ENCODE data around the gene LRRN3.

The LRRN3 gene

DNA sequence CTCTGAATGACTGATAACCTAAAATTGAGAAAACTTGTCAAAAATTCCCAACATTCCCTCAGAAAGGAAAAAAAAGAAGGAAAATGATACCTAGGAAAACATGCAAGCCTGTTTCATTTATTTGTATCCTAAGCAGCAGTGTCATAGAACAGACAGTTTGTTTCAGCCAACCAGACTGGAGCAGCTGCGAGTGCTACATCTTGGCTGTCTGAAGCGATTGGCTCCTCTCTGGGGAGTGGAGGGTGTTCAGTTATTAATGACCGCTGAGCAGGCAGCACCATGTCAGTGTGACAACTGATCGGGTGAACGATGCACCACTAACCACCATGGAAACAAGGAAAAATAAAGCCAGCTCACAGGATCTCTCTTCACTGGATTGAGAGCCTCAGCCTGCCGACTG, at the start of gene LRRN3:
TSS of gene LRRN3 (plus strand) at position 282 of the 400 bp plus-strand sequence. CDS start 31,646 bp downstream, outside the sequence.
- no peak for TF ChIP-seq JUND (IDR thresholded peaks at IDR 0.05; ENCODE audit: low read depth)
- in situ Hi-C loops (cut with HindIII; ENCODE audit: low pct_unique_long_range_greater_than_20kb, low sequenced_read_pairs): no loop called here
- DNase-seq (ENCODE audit: low read depth in 1 of 2, low spot score in 1 of 2): peak; percentile 31 to 79

DNA sequence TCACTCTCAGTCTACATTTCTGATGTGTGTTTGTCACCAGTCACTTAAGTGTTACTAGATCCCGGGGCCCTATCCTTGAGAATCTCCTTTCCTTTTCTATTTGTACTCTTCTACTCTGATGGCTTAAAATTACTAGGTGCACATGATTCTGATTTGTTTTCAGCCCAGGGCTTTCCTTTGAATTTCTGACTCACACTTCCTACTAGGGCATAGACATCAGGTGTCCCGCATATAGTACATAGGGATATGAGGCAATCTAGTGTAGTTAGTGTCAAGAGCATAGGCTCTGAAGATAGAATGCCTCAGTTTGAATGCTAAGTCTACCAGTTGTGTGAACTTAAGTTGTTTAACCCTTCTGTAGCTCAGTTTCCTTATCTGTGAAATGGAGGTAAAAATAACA, 49.4 kb upstream of the LRRN3 start:
- no peak for DNase-seq (ENCODE audit: low read depth in 1 of 2, low spot score in 1 of 2)
- no peak for TF ChIP-seq JUND (IDR thresholded peaks at IDR 0.05; ENCODE audit: low read depth)
- in situ Hi-C loops (cut with HindIII; ENCODE audit: low pct_unique_long_range_greater_than_20kb, low sequenced_read_pairs): no loop called here

DNA sequence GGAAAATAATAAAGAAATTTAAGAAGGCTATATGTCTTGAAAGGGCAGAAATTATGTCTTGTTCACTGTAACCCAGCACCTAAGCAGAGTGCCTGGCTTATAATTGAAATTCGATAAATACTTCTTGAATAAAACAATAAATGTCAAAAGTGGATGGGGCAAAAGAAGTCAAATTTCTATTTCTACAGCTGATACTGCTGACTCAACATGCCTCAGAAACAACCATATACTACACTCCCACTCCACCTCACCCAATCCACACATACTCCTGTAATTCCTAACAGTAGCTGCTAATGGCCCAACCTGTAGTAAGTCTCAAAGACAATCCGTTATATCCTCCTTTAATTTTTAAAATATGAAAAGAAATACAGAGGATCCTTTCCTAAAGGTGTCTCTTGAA, 48.1 kb upstream of the LRRN3 start:
- TF ChIP-seq JUND (IDR thresholded peaks at IDR 0.05; ENCODE audit: low read depth): no peak
- in situ Hi-C loops (cut with HindIII; ENCODE audit: low pct_unique_long_range_greater_than_20kb, low sequenced_read_pairs): no loop called here
- DNase-seq (ENCODE audit: low read depth in 1 of 2, low spot score in 1 of 2): no peak

DNA sequence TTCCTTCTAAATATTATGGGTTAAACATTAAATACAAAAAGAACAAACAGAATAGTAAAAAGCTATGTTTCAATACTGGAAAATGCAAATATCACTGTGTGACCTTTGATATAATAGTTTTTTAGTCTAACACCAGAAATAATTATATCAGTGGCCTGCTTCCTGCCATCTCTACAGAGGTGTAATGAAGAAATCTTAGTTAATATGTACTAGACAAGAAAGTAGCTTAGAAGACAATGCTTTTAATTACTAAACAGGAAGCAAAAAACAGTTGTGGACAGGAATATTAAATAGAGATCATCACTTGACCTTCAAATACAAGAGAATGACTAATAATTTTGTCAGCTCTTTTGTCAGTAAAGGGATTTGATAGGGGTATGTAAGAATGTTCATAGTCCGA, 47.4 kb upstream of the LRRN3 start:
- in situ Hi-C loops (cut with HindIII; ENCODE audit: low pct_unique_long_range_greater_than_20kb, low sequenced_read_pairs): no loop called here
- no peak for DNase-seq (ENCODE audit: low read depth in 1 of 2, low spot score in 1 of 2)
- TF ChIP-seq JUND (IDR thresholded peaks at IDR 0.05; ENCODE audit: low read depth): no peak

DNA sequence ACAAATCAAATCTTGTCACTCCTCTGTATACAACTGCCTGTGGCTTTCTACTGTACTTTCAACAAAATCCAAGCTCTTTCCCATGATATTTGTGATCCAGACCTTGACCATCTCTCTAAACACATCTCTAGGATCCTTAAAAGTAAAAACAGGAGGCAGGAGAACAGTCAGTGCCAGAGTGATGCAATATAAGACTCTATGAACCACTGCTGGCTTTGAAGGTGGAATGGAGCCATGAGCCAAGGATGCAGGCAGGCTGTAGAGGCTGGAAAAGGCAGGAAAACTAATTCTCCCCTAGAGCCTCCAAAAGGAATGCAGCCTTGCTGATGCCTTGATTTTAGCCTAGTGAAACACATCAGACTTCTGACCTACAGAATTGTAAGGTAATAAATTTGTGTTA, 45.5 kb upstream of the LRRN3 start:
- TF ChIP-seq JUND (IDR thresholded peaks at IDR 0.05; ENCODE audit: low read depth): no peak
- DNase-seq (ENCODE audit: low read depth in 1 of 2, low spot score in 1 of 2): no peak
- in situ Hi-C loops (cut with HindIII; ENCODE audit: low pct_unique_long_range_greater_than_20kb, low sequenced_read_pairs): no loop called here

DNA sequence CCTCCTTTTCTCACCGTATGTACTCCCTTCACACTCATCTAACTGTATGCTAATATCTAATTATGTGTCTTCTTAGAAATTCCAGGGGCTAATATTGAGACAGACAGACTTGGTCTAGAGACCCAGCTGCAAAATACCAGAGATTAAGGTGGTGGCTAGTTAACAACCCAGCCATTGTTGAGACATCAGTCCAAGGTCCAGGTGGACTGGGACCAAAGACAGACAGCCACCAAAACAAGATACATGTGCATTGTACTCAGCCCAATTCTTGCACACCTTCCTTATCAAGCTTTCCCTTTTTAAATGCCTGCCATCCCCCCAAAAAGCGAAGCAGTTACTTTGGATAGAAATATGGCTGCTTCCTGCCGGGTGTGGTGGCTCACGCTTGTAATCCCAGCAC, 43.3 kb upstream of the LRRN3 start:
- in situ Hi-C loops (cut with HindIII; ENCODE audit: low pct_unique_long_range_greater_than_20kb, low sequenced_read_pairs): no loop called here
- DNase-seq (ENCODE audit: low read depth in 1 of 2, low spot score in 1 of 2): no peak
- TF ChIP-seq JUND (IDR thresholded peaks at IDR 0.05; ENCODE audit: low read depth): no peak

DNA sequence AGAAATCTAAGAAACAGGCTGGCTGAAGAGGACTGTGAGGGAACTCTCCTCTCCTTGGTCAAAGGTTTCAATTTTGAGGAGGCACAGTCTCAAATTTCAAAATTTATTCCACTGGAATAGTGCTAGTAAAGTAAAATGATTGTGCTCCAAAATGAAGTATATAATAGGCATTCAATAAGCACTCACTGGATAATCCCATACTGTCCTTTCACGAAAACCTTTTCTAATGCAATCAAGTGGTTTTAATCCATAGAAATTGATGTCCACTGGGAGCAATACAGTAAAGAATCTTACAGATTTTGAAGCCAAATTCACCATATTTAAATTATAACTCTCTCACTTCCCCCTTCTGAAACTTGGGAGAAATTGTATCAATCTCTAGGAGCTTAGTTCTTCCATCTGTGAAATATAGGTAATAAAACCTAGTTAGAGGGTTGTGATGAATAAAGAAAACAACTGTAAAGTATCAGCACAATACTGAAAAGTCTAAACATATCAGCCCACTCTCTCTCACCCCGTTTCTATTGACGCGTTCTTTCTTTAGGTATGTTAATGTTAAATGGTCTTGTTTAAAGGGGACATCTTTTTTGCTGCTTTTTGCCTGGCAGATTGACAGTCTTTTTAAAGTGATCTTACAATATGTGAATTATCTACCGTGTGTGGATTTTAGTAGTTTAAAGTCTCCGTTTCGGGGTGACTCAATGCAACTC, 40.8 kb upstream of the LRRN3 start:
- TF ChIP-seq JUND (IDR thresholded peaks at IDR 0.05; ENCODE audit: low read depth): no peak
- no peak for DNase-seq (ENCODE audit: low read depth in 1 of 2, low spot score in 1 of 2)
- in situ Hi-C loops (cut with HindIII; ENCODE audit: low pct_unique_long_range_greater_than_20kb, low sequenced_read_pairs): no loop called here

DNA sequence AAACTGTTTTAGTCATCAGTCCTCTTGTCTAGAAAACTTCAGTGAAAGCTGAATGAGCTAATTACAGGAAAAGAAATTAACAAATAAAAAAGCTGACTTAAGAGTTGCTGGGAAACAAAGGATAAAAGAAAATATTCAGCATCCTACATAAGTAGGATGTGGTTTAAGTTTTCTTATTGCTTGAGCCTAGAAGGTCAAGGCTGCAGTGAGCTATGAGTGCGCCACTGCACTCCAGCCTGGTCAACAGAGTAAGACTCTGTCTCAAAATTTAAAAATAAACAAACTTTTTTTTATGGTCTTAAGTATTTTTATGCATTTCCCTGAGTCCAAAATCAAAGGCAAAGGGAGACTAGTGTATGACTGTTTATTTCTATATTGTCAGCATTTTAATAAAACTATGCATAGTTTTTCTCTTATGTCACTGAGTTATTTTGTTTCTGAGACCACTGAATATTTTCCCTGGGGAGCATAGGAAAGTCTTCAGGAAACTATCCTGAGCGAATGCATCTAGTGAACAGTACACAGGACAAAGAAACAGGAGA, 40.0 kb upstream of the LRRN3 start:
- no peak for DNase-seq (ENCODE audit: low read depth in 1 of 2, low spot score in 1 of 2)
- in situ Hi-C loops (cut with HindIII; ENCODE audit: low pct_unique_long_range_greater_than_20kb, low sequenced_read_pairs): no loop called here
- TF ChIP-seq JUND (IDR thresholded peaks at IDR 0.05; ENCODE audit: low read depth): no peak

DNA sequence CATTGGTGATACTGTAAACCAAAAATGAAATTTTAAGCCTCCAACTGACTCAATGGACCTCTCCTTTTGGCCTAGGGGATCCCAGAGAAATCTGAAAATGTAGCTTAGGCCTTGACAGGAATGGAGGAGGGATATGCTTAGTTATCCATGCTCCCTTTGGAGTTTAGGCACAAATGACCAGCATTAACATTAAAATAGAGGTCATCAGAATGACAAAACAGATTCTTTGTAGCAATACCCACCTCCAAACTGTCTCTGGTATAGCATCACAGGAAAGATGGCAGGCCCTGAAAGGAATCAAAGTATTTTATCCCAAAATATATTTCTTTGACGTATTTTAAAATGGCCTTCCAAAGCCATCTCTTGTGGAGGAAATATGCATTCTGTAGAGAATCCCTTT, 39.1 kb upstream of the LRRN3 start:
- in situ Hi-C loops (cut with HindIII; ENCODE audit: low pct_unique_long_range_greater_than_20kb, low sequenced_read_pairs): no loop called here
- no peak for DNase-seq (ENCODE audit: low read depth in 1 of 2, low spot score in 1 of 2)
- no peak for TF ChIP-seq JUND (IDR thresholded peaks at IDR 0.05; ENCODE audit: low read depth)

DNA sequence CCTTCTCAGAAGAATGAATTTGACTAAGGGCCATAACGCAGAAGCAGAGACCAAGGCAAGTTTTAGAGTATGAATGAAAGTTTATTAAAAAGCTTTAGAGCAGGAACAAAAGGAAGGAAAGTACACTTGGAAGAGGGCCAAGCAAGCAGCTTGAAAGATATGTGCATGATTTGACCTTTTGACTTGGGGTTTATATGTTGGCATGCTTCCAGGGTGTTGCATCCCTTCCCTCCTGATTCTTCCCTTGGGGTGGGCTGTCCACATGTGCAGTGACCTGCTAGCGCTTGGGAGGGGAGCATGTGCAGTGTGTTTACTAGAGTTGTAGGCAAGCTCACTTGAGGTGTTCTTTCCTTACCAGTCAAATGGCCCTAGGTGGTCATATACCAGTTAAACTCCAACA, 37.9 kb upstream of the LRRN3 start:
- no peak for DNase-seq (ENCODE audit: low read depth in 1 of 2, low spot score in 1 of 2)
- in situ Hi-C loops (cut with HindIII; ENCODE audit: low pct_unique_long_range_greater_than_20kb, low sequenced_read_pairs): no loop called here
- TF ChIP-seq JUND (IDR thresholded peaks at IDR 0.05; ENCODE audit: low read depth): no peak

DNA sequence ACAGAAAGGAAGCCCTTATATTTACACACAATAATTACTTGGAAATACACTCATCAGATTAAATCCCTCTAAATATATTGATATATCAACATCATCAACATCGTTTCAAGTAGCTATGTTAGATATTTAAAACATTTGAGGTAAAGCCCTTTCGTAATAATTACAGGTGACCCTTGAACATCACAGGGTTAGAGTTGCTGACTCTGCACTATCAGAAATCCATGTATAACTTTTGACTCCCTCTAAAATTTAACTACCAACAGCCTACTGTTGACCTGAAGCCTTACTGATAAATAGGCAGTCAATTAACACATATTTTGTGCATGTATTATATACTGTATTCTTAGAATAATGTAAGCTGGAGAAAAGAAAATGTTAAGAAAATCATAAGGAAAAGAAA, 34.6 kb upstream of the LRRN3 start:
- in situ Hi-C loops (cut with HindIII; ENCODE audit: low pct_unique_long_range_greater_than_20kb, low sequenced_read_pairs): no loop called here
- no peak for TF ChIP-seq JUND (IDR thresholded peaks at IDR 0.05; ENCODE audit: low read depth)
- DNase-seq (ENCODE audit: low read depth in 1 of 2, low spot score in 1 of 2): no peak

DNA sequence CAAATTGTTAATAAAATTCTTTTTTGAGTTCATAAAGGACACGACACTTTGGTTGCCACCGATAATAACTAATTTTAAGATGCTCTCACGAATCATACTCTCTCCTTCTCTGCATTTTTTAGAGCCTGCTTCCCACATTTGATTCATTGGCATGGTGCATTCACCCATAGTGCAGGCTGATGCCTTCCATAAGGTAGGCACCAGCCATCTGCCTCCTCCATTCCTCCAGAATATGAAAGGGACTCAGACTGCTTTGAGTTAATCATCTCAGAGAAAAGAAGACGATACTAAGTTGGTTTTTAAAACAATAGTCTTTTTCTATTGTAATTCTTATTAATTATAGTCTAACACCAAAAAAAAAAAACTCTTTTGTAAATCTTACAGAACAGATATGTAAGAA, 33.9 kb upstream of the LRRN3 start:
- no peak for DNase-seq (ENCODE audit: low read depth in 1 of 2, low spot score in 1 of 2)
- in situ Hi-C loops (cut with HindIII; ENCODE audit: low pct_unique_long_range_greater_than_20kb, low sequenced_read_pairs): no loop called here
- TF ChIP-seq JUND (IDR thresholded peaks at IDR 0.05; ENCODE audit: low read depth): no peak

DNA sequence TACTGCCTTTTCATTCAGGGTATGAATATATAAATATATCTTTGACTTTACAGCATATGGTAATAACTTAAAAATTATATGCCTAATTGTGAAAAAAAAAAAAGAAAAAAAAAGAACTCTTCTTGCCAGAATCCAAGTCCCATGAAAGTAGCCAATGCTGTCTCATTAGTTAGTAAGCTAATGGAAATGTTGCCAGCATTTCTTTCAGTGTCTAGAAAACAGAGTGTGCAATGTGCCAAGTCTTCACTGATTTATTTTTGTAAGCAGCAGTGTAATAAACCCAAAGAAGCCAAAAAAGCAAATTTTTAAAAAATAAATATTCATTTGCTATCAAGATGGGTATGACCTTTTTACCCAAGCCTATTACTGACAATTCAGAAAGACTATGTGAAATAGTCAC, 31.1 kb upstream of the LRRN3 start:
- in situ Hi-C loops (cut with HindIII; ENCODE audit: low pct_unique_long_range_greater_than_20kb, low sequenced_read_pairs): no loop called here
- no peak for DNase-seq (ENCODE audit: low read depth in 1 of 2, low spot score in 1 of 2)

DNA sequence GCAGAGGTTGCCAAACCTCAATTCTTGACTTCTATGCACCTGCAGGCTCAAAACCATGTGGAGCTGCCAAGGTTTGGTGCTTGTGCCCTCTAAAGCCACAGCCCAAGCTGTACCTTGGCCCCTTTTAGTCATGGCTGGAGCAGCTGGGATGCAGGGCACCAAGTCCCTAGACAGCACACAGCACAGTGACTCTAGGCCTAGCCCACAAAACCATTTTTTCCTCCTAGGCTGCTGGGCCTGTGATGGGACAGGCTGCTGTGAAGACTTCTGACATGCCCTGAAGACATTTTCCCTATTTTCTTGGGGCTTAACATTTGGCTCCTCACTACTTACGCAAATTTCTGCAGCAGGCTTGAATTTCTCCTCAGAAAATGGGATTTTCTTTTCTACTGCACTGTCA, 27.8 kb upstream of the LRRN3 start:
- TF ChIP-seq JUND (IDR thresholded peaks at IDR 0.05; ENCODE audit: low read depth): no peak
- DNase-seq (ENCODE audit: low read depth in 1 of 2, low spot score in 1 of 2): no peak
- in situ Hi-C loops (cut with HindIII; ENCODE audit: low pct_unique_long_range_greater_than_20kb, low sequenced_read_pairs): no loop called here

More for the DNA sequence above, 31.1 kb upstream of the LRRN3 start:
- no peak for TF ChIP-seq JUND (IDR thresholded peaks at IDR 0.05; ENCODE audit: low read depth)

Measured in T47D (cell line).